Measurements from ENCODE around the gene HEMK1. TPM values are rescaled to one million over a fixed set of nuclear protein-coding genes. Genes with fewer than 3 reads are reported as not detected.
A peak's percentile ranks its signal among the peaks of the same experiment; 100 is the strongest.

HEMK1 gene
- total RNA-seq, 1 experiment from 2014 or later = 18.3 TPM

GRCh38 chr3:50537421-50538129, 31.7 kb upstream of the HEMK1 start:
- in situ Hi-C loops (cut with HindIII; ENCODE audit: low pct_unique_long_range_greater_than_20kb, low sequenced_read_pairs) = no loop called here
- no peak for DNase-seq (ENCODE audit: low read depth, low spot score)

GRCh38 chr3:50539356-50540286, 29.7 kb upstream of the HEMK1 start:
- in situ Hi-C loops (cut with HindIII; ENCODE audit: low pct_unique_long_range_greater_than_20kb, low sequenced_read_pairs) = no loop called here
- DNase-seq (ENCODE audit: low read depth, low spot score) = no peak

GRCh38 chr3:50542177-50543034, 26.9 kb upstream of the HEMK1 start:
- in situ Hi-C loops (cut with HindIII; ENCODE audit: low pct_unique_long_range_greater_than_20kb, low sequenced_read_pairs) = no loop called here
- peak; percentile 75 for DNase-seq (ENCODE audit: low read depth, low spot score)

- DNase-seq (ENCODE audit: low read depth, low spot score) = no peak
- in situ Hi-C loops (cut with HindIII; ENCODE audit: low pct_unique_long_range_greater_than_20kb, low sequenced_read_pairs) = no loop called here
Observed at GRCh38 chr3:50545781-50546180, 23.5 kb upstream of the HEMK1 start.

GRCh38 chr3:50549226-50549625, 20.1 kb upstream of the HEMK1 start:
- in situ Hi-C loops (cut with HindIII; ENCODE audit: low pct_unique_long_range_greater_than_20kb, low sequenced_read_pairs) = no loop called here
- DNase-seq (ENCODE audit: low read depth, low spot score) = no peak

GRCh38 chr3:50550079-50550736, 19.1 kb upstream of the HEMK1 start:
- in situ Hi-C loops (cut with HindIII; ENCODE audit: low pct_unique_long_range_greater_than_20kb, low sequenced_read_pairs) = no loop called here
- peak; percentile 66 for DNase-seq (ENCODE audit: low read depth, low spot score)

GRCh38 chr3:50551054-50551659, 18.2 kb upstream of the HEMK1 start:
- in situ Hi-C loops (cut with HindIII; ENCODE audit: low pct_unique_long_range_greater_than_20kb, low sequenced_read_pairs) = no loop called here
- no peak for DNase-seq (ENCODE audit: low read depth, low spot score)

GRCh38 chr3:50551681-50552435, 17.5 kb upstream of the HEMK1 start:
- in situ Hi-C loops (cut with HindIII; ENCODE audit: low pct_unique_long_range_greater_than_20kb, low sequenced_read_pairs) = no loop called here
- DNase-seq (ENCODE audit: low read depth, low spot score) = no peak

GRCh38 chr3:50552598-50552997, 16.7 kb upstream of the HEMK1 start:
- in situ Hi-C loops (cut with HindIII; ENCODE audit: low pct_unique_long_range_greater_than_20kb, low sequenced_read_pairs) = no loop called here
- no peak for DNase-seq (ENCODE audit: low read depth, low spot score)

- DNase-seq (ENCODE audit: low read depth, low spot score) = no peak
- in situ Hi-C loops (cut with HindIII; ENCODE audit: low pct_unique_long_range_greater_than_20kb, low sequenced_read_pairs) = no loop called here
Observed at GRCh38 chr3:50554553-50554952, 14.8 kb upstream of the HEMK1 start.

GRCh38 chr3:50557106-50557505, 12.2 kb upstream of the HEMK1 start:
- in situ Hi-C loops (cut with HindIII; ENCODE audit: low pct_unique_long_range_greater_than_20kb, low sequenced_read_pairs) = no loop called here

GRCh38 chr3:50557915-50558314, 11.4 kb upstream of the HEMK1 start:
- in situ Hi-C loops (cut with HindIII; ENCODE audit: low pct_unique_long_range_greater_than_20kb, low sequenced_read_pairs) = no loop called here
- no peak for DNase-seq (ENCODE audit: low read depth, low spot score)

More at GRCh38 chr3:50557106-50557505, 12.2 kb upstream of the HEMK1 start:
- no peak for DNase-seq (ENCODE audit: low read depth, low spot score)

- in situ Hi-C loops (cut with HindIII; ENCODE audit: low pct_unique_long_range_greater_than_20kb, low sequenced_read_pairs) = no loop called here
- no peak for DNase-seq (ENCODE audit: low read depth, low spot score)
Observed at GRCh38 chr3:50559702-50560101, 9.6 kb upstream of the HEMK1 start.

GRCh38 chr3:50562861-50563260, 6.5 kb upstream of the HEMK1 start:
- in situ Hi-C loops (cut with HindIII; ENCODE audit: low pct_unique_long_range_greater_than_20kb, low sequenced_read_pairs) = no loop called here
- no peak for DNase-seq (ENCODE audit: low read depth, low spot score)

GRCh38 chr3:50563867-50564266, 5.5 kb upstream of the HEMK1 start:
- DNase-seq (ENCODE audit: low read depth, low spot score) = no peak
- in situ Hi-C loops (cut with HindIII; ENCODE audit: low pct_unique_long_range_greater_than_20kb, low sequenced_read_pairs) = no loop called here

- no peak for DNase-seq (ENCODE audit: low read depth, low spot score)
- in situ Hi-C loops (cut with HindIII; ENCODE audit: low pct_unique_long_range_greater_than_20kb, low sequenced_read_pairs) = no loop called here
Observed at GRCh38 chr3:50564321-50564720, 5.0 kb upstream of the HEMK1 start.

Measured in SK-MEL-5 (cell line).